ENCODE results near the gene CFAP54.

Gene CFAP54

GRCh38 chr12:96495155-96495554 is 5.8 kb downstream of the CFAP54 start:
- H3K27ac ChIP-seq (ENCODE audit: extremely low read depth, low read depth, low read length) = no peak overlapping the region
- POLR2A ChIA-PET = interaction anchor here (0.7 kb wide), 1 partner anchor 73 kb away, joined by 3 read pairs; no protein-coding TSS in a partner anchor

GRCh38 chr12:96495841-96496545 is 6.6 kb downstream of the CFAP54 start:
- H3K4me1 ChIP-seq (ENCODE audit: control insufficient read depth, insufficient read depth, low read length) = no peaks in the 10 kb centered on the region; the same call in 1 of the 2 replicates
- no peaks in the 10 kb centered on the region for H3K9me3 ChIP-seq (ENCODE audit: control insufficient read depth, insufficient read depth, low read depth, low read length)
- H3K27ac ChIP-seq (ENCODE audit: extremely low read depth, low read depth, low read length) = no peak overlapping the region
- H3K4me3 ChIP-seq (ENCODE audit: low read depth, low read length) = no peak overlapping the region
- H3K36me3 ChIP-seq (ENCODE audit: control insufficient read depth in 2 of 2, insufficient read depth in 1 of 2, low read length in 2 of 2) = no peaks in the 10 kb centered on the region; a peak in 1 of 3 replicates
- no peak for TF ChIP-seq ZNF510 (tag by site-specific recombination; IDR thresholded peaks at IDR 0.05; ENCODE audit: insufficient replicate concordance)
- no peak for TF ChIP-seq ZNF174 (tag by site-specific recombination; IDR thresholded peaks at IDR 0.05)
- no peak for TF ChIP-seq KLF16 (tag by site-specific recombination; IDR thresholded peaks at IDR 0.05)
- TF ChIP-seq ZNF2 (tag by site-specific recombination; IDR thresholded peaks at IDR 0.05) = no peak
- TF ChIP-seq ZIC2 (tag by site-specific recombination; IDR thresholded peaks at IDR 0.05) = no peak
- TF ChIP-seq ZBTB1 (tag by site-specific recombination; IDR thresholded peaks at IDR 0.05) = no peak
- TF ChIP-seq ZNF585B (tag by site-specific recombination; IDR thresholded peaks at IDR 0.05) = no peak
- no peak for TF ChIP-seq ZSCAN5A (tag by site-specific recombination; IDR thresholded peaks at IDR 0.05)
- no peak for TF ChIP-seq REPIN1 (tag by site-specific recombination; IDR thresholded peaks at IDR 0.05; ENCODE audit: low read depth)
- no peak for TF ChIP-seq ZBTB48 (tag by site-specific recombination; IDR thresholded peaks at IDR 0.05)
- TF ChIP-seq ZNF626 (tag by site-specific recombination; IDR thresholded peaks at IDR 0.05) = no peak
- no peak for TF ChIP-seq ZSCAN23 (tag by site-specific recombination; IDR thresholded peaks at IDR 0.05)
- TF ChIP-seq ZNF658 (tag by site-specific recombination; IDR thresholded peaks at IDR 0.05) = no peak
- ChIA-PET CTCF (interaction anchor here (1.4 to 2.2 kb wide), 2 partner anchors 7 to 21 kb away, joined by 6 read pairs; no protein-coding TSS in a partner anchor), POLR2A (interaction anchor here (0.7 kb wide), 1 partner anchor 73 kb away, joined by 3 read pairs; no protein-coding TSS in a partner anchor)

More at GRCh38 chr12:96495155-96495554, 5.8 kb downstream of the CFAP54 start:
- Histone ChIP-seq H3K9me3 (ENCODE audit: control insufficient read depth, insufficient read depth, low read depth, low read length) (no peaks in the 10 kb centered on the region), H3K4me1 (ENCODE audit: control insufficient read depth, insufficient read depth, low read length) (no peaks in the 10 kb centered on the region; the same call in 1 of the 2 replicates), H3K36me3 (ENCODE audit: control insufficient read depth in 2 of 2, insufficient read depth in 1 of 2, low read length in 2 of 2) (no peaks in the 10 kb centered on the region; a peak in 1 of 3 replicates), H3K4me3 (ENCODE audit: low read depth, low read length) (no peak overlapping the region)
- CTCF ChIA-PET = no interaction called here
- peak; percentile 84 for TF ChIP-seq ZNF366 (tag by site-specific recombination; conservative IDR thresholded peaks at IDR 0.05)
- TF ChIP-seq KLF8 (tag by site-specific recombination; IDR thresholded peaks at IDR 0.05) = no peak
- no peak for TF ChIP-seq PRDM6 (tag by site-specific recombination; IDR thresholded peaks at IDR 0.05)
- no peak for TF ChIP-seq ZNF692 (tag by site-specific recombination; IDR thresholded peaks at IDR 0.05)
- no peak for TF ChIP-seq AEBP2 (tag by site-specific recombination; IDR thresholded peaks at IDR 0.05; ENCODE audit: borderline replicate concordance)
- no peak for TF ChIP-seq KLF7 (tag by site-specific recombination; IDR thresholded peaks at IDR 0.05; ENCODE audit: borderline replicate concordance)
- no peak for TF ChIP-seq ZNF701 (tag by site-specific recombination; IDR thresholded peaks at IDR 0.05)
